ENCODE results near the gene DOK7. TPM values are rescaled to one million over a fixed set of nuclear protein-coding genes. Genes with fewer than 3 reads are reported as not detected.

The DOK7 gene
- total RNA-seq, 3 donors from 2014 or later (not counting 1 experiment from before 2014, with no cell fraction given), result 1.3 to 2.9 (median 1.6) TPM

DNA sequence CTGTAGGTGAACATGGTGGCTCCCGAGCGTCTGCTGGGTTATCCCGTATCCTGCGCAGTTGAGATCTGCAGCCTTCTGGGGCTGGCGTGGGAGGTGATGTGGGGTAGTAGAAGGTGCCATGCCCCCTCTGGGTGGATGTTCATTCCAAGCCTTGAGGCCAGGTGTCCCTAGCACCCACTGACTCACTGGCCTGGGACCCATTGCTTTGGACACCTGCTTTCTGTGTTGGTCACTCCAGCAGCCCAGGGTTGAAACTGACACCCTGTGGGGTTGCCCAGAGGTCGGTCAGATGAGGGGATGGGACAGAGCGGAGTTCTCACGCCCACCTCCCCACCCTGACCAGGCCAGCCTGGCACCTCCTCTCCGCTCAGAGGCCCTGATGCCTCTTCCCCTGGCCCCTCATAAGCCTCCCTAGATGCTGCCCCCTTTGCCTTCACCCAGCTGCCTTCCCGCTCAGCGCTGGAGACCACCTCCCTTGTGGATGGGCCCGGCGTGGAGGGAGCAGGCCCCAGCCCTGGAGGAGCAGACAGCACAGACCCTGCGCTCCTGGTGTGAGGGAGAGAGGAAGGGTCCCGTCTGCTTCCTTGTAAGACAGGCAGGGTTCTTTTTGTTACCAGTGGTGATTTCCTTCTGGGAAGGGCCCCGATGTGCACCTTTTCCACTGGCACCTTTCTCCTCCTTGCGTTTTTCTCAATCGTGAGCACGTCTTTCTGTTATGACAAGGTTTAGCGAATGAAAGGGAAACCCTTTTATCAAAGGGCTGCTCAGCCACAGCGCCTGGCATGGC is 2.0 kb downstream of the DOK7 start:
- DNase-seq (no peak), ATAC-seq (no peak)
- Mint-ChIP-seq H3K27ac (no peak overlapping the region), H3K9me3 (no peaks in the 10 kb centered on the region), H3K27me3 (ENCODE audit: low read depth in 2 of 2) (peaks cover 7 to 21% of the 10 kb centered on the region in 2 donors), H3K36me3 (no peaks in the 10 kb centered on the region), H3K4me3 (no peak overlapping the region), H3K4me1 (no peaks in the 10 kb centered on the region)
- Histone ChIP-seq H3K9me3 (ENCODE audit: control insufficient read depth, insufficient read depth, low read length) (no peaks in the 10 kb centered on the region), H3K27me3 (ENCODE audit: control insufficient read depth, insufficient read depth, low read length) (peaks cover 17% of the 10 kb centered on the region), H3K36me3 (ENCODE audit: control insufficient read depth, insufficient read depth, low read length) (no peaks in the 10 kb centered on the region), H3K27ac (ENCODE audit: low read length) (no peak overlapping the region), H3K4me1 (ENCODE audit: control insufficient read depth, insufficient read depth, low read length) (peaks cover 5% of the 10 kb centered on the region), H3K4me3 (ENCODE audit: low read length) (no peak overlapping the region)
- 94% methylated on average over 21 of the region's 21 CpGs for WGBS (ENCODE audit: insufficient coverage)
- intact Hi-C loops (cut with micrococcal nuclease), result no loop called here
- TF ChIP-seq, protein P1, sequence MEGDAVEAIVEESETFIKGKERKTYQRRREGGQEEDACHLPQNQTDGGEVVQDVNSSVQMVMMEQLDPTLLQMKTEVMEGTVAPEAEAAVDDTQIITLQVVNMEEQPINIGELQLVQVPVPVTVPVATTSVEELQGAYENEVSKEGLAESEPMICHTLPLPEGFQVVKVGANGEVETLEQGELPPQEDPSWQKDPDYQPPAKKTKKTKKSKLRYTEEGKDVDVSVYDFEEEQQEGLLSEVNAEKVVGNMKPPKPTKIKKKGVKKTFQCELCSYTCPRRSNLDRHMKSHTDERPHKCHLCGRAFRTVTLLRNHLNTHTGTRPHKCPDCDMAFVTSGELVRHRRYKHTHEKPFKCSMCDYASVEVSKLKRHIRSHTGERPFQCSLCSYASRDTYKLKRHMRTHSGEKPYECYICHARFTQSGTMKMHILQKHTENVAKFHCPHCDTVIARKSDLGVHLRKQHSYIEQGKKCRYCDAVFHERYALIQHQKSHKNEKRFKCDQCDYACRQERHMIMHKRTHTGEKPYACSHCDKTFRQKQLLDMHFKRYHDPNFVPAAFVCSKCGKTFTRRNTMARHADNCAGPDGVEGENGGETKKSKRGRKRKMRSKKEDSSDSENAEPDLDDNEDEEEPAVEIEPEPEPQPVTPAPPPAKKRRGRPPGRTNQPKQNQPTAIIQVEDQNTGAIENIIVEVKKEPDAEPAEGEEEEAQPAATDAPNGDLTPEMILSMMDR (IDR thresholded peaks at IDR 0.05), result no peak

DNA sequence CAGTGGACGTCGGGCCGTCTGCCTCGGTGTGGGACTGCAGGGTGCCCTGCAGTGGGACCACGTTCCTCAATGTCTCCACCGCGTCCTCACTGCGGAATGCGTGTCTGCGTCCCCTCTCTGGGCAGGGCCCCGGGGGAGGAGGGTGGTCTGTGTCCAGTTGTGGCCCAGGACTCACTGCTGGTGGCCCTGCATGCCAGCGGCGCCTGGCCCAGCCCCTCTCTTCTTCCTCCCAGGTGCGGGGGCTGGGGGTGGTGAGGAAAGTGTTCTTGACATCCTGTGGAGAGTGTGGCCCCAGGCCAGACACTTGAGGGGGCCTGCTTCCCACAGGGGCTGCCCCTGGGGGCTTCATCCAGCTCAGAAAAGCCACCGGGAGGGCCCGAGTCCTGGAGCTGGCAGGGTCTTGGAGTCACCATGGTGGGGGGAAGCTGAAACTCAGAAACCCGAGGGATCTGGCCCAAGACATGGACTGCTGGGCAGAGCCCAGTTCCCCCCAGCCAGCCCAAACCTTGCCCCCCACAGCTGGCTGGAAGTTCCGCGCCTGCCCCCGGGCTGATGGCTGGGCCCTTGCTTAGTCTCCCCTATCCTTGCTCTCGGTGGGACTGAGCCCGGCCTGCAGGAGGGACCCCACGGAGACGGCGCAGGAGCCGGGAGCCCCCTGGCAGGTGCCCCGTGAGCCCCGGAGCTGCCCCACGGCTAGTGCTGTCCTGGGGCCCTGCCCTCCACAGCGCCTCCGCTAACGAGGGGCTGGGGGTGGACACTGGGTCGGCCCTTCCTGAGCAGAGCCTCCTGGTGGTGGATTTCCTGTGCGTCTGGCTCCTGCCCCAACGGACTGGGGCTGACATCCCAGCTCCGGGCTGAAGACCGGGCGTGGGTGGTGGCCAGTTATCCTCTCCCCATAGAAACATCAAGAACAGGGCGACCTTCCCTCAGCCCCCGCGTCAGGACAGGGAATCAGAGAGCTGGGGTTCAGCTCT is 2.9 kb downstream of the DOK7 start:
- Mint-ChIP-seq H3K4me1 (no peaks in the 10 kb centered on the region), H3K4me3 (no peak overlapping the region), H3K9me3 (no peaks in the 10 kb centered on the region), H3K27ac (no peak overlapping the region), H3K36me3 (no peaks in the 10 kb centered on the region), H3K27me3 (ENCODE audit: low read depth in 2 of 2) (peaks cover 5 to 21% of the 10 kb centered on the region in 2 donors)
- ATAC-seq, result no peak
- intact Hi-C loops (cut with micrococcal nuclease), result no loop called here
- Histone ChIP-seq H3K9me3 (ENCODE audit: control insufficient read depth, insufficient read depth, low read length) (no peaks in the 10 kb centered on the region), H3K4me1 (ENCODE audit: control insufficient read depth, insufficient read depth, low read length) (peaks cover 5% of the 10 kb centered on the region), H3K27ac (ENCODE audit: low read length) (no peak overlapping the region), H3K4me3 (ENCODE audit: low read length) (no peak overlapping the region), H3K27me3 (ENCODE audit: control insufficient read depth, insufficient read depth, low read length) (peaks cover 17% of the 10 kb centered on the region), H3K36me3 (ENCODE audit: control insufficient read depth, insufficient read depth, low read length) (no peaks in the 10 kb centered on the region)
- TF ChIP-seq, protein P1 (IDR thresholded peaks at IDR 0.05), result no peak
- DNase-seq, result no peak
- 78% methylated on average over 39 of the region's 41 CpGs for WGBS (ENCODE audit: insufficient coverage)

DNA sequence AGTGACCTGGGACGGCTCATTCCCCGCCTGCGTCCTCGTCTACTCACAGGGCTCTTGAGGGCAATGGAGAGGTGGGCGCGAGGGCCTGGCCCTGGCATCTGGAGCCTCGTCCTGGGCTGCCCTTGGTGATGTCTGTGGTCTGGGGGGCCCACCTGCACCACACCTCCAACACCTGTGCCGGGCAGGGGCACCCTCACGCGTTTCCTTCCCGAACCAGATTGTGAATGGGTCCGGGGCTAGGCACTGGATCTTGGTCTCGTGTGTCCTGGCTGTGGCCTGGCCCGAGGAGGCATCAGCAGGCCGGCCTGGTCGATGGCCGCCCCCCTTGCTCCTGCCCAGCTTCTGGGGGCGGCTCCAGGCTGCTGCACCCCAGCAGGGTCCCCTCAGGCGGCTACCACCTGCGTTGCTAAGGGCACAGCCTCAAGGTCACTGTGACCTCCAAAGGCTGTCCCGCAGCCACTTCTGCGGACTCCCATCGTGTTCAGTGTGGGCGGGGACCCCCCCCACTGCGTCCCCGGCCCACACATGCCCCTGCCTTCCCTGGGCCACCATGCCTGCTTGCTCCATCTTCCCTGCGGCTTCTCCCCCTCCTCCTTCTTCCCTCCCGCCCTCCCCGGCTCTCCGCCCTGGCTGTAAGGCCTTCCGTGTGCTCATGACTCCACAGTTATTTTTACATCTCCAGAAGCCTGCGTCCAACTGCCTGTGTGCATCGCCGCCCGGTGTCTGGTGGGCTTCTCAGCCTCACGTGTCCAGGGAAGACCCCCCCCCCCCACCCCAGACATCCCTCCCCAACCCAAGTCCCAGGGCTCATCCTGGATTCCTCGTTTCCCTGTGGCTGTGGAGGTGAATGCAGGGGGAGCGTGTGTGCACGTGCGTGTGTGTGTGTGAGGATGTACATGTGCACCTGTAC is 3.8 kb downstream of the DOK7 start:
- Histone ChIP-seq H3K9me3 (ENCODE audit: control insufficient read depth, insufficient read depth, low read length) (no peaks in the 10 kb centered on the region), H3K27ac (ENCODE audit: low read length) (no peak overlapping the region), H3K27me3 (ENCODE audit: control insufficient read depth, insufficient read depth, low read length) (peaks cover 14% of the 10 kb centered on the region), H3K4me3 (ENCODE audit: low read length) (no peak overlapping the region), H3K4me1 (ENCODE audit: control insufficient read depth, insufficient read depth, low read length) (peaks cover 5% of the 10 kb centered on the region), H3K36me3 (ENCODE audit: control insufficient read depth, insufficient read depth, low read length) (no peaks in the 10 kb centered on the region)
- no peak overlapping the region for H3K4me3 Mint-ChIP-seq
- H3K27me3 Mint-ChIP-seq (ENCODE audit: low read depth in 2 of 2), result peaks cover 5 to 21% of the 10 kb centered on the region in 2 donors
- intact Hi-C loops (cut with micrococcal nuclease), result no loop called here
- TF ChIP-seq, protein P1 (IDR thresholded peaks at IDR 0.05), result no peak
- H3K36me3 Mint-ChIP-seq, result no peaks in the 10 kb centered on the region
- H3K4me1 Mint-ChIP-seq, result no peaks in the 10 kb centered on the region
- DNase-seq (no peak), ATAC-seq (no peak)
- 87% methylated on average over 39 of the region's 40 CpGs for WGBS (ENCODE audit: insufficient coverage)
- H3K27ac Mint-ChIP-seq, result no peak overlapping the region
- H3K9me3 Mint-ChIP-seq, result no peaks in the 10 kb centered on the region

Measured in natural killer cell (primary cell).